Measurements from ENCODE around the gene OPN1MW2. TPM values are rescaled to one million over a fixed set of nuclear protein-coding genes. Genes with fewer than 3 reads are reported as not detected.
A peak's percentile ranks its signal among the peaks of the same experiment; 100 is the strongest.
"Not testable (repeated sequence)": the region's sequence is repeated elsewhere in the genome, so short reads cannot be mapped to it uniquely, and the experiment has no call there.

OPN1MW2 gene
- total RNA-seq, 2 donors from 2014 or later, result not detected

GRCh38 chrX:154247377-154248045 lies 28.0 kb downstream of the OPN1MW2 start:
- H3K36me3 Mint-ChIP-seq; DNase-seq (ENCODE audit: low spot score in 2 of 2): not testable (repeated sequence)

GRCh38 chrX:154248076-154248475 lies 28.5 kb downstream of the OPN1MW2 start:
- not testable (repeated sequence) for H3K36me3 Mint-ChIP-seq; DNase-seq (ENCODE audit: low spot score in 2 of 2); H3K9me3 Mint-ChIP-seq; H3K27ac Mint-ChIP-seq
- peak; percentile 1 to 8 for ATAC-seq

More at GRCh38 chrX:154247377-154248045, 28.0 kb downstream of the OPN1MW2 start:
- peak; percentile 98 to 99 for ATAC-seq
- not testable (repeated sequence) for H3K9me3 Mint-ChIP-seq, H3K27ac Mint-ChIP-seq

- H3K27ac Mint-ChIP-seq; H3K9me3 Mint-ChIP-seq; H3K36me3 Mint-ChIP-seq; DNase-seq (ENCODE audit: low spot score in 2 of 2); ATAC-seq: not testable (repeated sequence)
Observed at GRCh38 chrX:154257282-154257681, 37.7 kb downstream of the OPN1MW2 start, which contains the start of gene OPN1MW3. Gene OPN1MW3, plus strand, starts transcription at chrX:154257582. Its CDS starts 38 bp downstream, at chrX:154257620.

- not testable (repeated sequence) for ATAC-seq
Observed at GRCh38 chrX:154258711-154259110, 39.2 kb downstream of the OPN1MW2 start.

GRCh38 chrX:154263072-154263471 lies 43.5 kb downstream of the OPN1MW2 start:
- not testable (repeated sequence) for H3K36me3 Mint-ChIP-seq; DNase-seq (ENCODE audit: low spot score in 2 of 2); ATAC-seq; H3K9me3 Mint-ChIP-seq; H3K27ac Mint-ChIP-seq

More at GRCh38 chrX:154258711-154259110, 39.2 kb downstream of the OPN1MW2 start:
- DNase-seq (ENCODE audit: low spot score in 2 of 2); H3K9me3 Mint-ChIP-seq; H3K36me3 Mint-ChIP-seq; H3K27ac Mint-ChIP-seq: not testable (repeated sequence)

- not testable (repeated sequence) for DNase-seq (ENCODE audit: low spot score in 2 of 2); H3K9me3 Mint-ChIP-seq; H3K36me3 Mint-ChIP-seq; H3K27ac Mint-ChIP-seq; ATAC-seq
Observed at GRCh38 chrX:154269245-154269644, 49.7 kb downstream of the OPN1MW2 start.

Other genes with a start within 250 kb of the OPN1MW2 start
- 100 to 1,000 TPM in 1 of 2 donors, 10 to 100 TPM in 1; 95.9 to 102 TPM for gene HCFC1, start 247.9 kb upstream of the OPN1MW2 start, total RNA-seq
- 1 to 10 TPM; 5.1 to 6.4 TPM for gene TMEM187, start 247.0 kb upstream of the OPN1MW2 start, total RNA-seq
- 100 to 1,000 TPM; 104 to 123 TPM for gene IRAK1, start 199.9 kb upstream of the OPN1MW2 start, total RNA-seq
- gene MECP2, start 122.0 kb upstream of the OPN1MW2 start, total RNA-seq, result 10 to 100 TPM; 61.0 to 84.9 TPM
- gene OPN1LW, start 75.5 kb upstream of the OPN1MW2 start, total RNA-seq, result not detected
- not detected for gene OPN1MW, start 37.2 kb upstream of the OPN1MW2 start, total RNA-seq
- gene OPN1MW3, start 37.8 kb downstream of the OPN1MW2 start, total RNA-seq, result not detected
- gene TEX28, start 75.4 kb downstream of the OPN1MW2 start, total RNA-seq, result not detected
- under 1 TPM; 0.48 to 0.56 TPM for gene TKTL1, start 76.0 kb downstream of the OPN1MW2 start, total RNA-seq
- 100 to 1,000 TPM; 690 to 932 TPM for gene FLNA, start 154.9 kb downstream of the OPN1MW2 start, total RNA-seq
- gene EMD, start 159.5 kb downstream of the OPN1MW2 start, total RNA-seq, result 10 to 100 TPM; 79.3 to 83.0 TPM
- gene RPL10, start 178.6 kb downstream of the OPN1MW2 start, total RNA-seq, result 1,000 to 10,000 TPM; 1,357 to 2,520 TPM
- gene DNASE1L1, start 189.5 kb downstream of the OPN1MW2 start, total RNA-seq, result 10 to 100 TPM; 14.7 to 20.6 TPM
- gene TAFAZZIN, start 191.8 kb downstream of the OPN1MW2 start, total RNA-seq, result 10 to 100 TPM; 24.7 to 62.4 TPM
- gene ATP6AP1, start 208.9 kb downstream of the OPN1MW2 start, total RNA-seq, result 10 to 100 TPM; 26.9 to 44.5 TPM
- 100 to 1,000 TPM in 1 of 2 donors, 10 to 100 TPM in 1; 96.4 to 213 TPM for gene GDI1, start 217.4 kb downstream of the OPN1MW2 start, total RNA-seq
- gene FAM50A, start 224.4 kb downstream of the OPN1MW2 start, total RNA-seq, result 10 to 100 TPM; 53.0 to 68.5 TPM
- 10 to 100 TPM; 37.2 to 40.4 TPM for gene PLXNA3, start 238.5 kb downstream of the OPN1MW2 start, total RNA-seq

Measured in activated naive CD4-positive, alpha-beta T cell treated with anti-CD3 and anti-CD28 coated beads, Interleukin-2, amount 50 U/mL, for 72 hours (primary cell).